GM19324 (cell line): ENCODE results near the gene TMEM234.

Experiments
- ATAC-seq: cut with Tn5 transposase; IDR thresholded peaks from one replicate; pipeline ENCODE4 v1.9.1; 2021; ENCODE audit warnings: mild to moderate bottlenecking, moderate library complexity; ENCODE audit not compliant: unreplicated experiment, low FRiP score

The TMEM234 gene

DNA sequence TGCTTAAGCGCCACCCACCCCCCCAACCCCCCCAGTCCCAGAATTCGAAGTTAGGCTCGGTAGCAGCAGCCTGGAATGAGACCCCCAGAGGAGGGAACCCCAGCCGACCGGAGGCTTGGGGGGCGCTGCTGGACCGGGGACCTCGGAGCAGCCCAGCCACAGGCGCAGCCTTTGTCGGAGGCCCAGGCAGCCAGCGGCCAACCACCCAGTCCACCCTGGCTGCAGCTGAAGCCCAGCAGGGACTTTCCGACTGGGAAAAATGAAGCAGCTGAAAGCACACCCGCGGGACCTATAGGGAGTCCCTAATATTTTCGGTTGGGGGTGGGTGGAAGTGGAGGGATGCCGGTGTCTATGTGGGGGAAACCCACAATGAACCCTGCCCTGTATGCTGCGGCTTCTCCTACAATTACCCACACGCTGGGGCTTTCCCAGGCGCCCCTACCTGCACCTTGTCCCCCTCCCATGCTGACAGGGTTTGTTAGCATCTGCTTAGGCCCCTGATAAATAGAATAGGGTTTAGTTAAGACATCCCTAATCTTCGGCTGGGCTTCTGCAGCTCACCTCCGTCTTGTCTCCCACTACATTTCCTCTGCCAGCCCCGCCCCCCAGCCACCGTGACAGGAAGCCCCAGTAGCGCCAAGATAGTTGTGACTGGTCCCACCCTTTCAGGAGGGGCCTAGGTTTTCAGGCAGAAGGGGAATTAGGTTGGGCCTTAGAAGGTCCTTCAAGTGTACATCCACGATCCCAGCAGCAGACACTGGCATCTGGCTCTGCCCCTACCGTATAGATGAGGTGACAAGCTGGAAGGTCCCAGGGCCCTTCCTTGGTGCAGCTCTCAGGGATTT, 20.9 kb downstream of the TMEM234 start:
- no peak for ATAC-seq

GRCh38 chr1:32200226-32201010, 21.7 kb downstream of the TMEM234 start, which contains the start of gene CCDC28B:
Gene CCDC28B (plus strand): TSS chr1:32200595. CDS start chr1:32201936, 1,341 bp downstream.
- ATAC-seq = no peak

GRCh38 chr1:32199717-32200072, 22.5 kb downstream of the TMEM234 start:
- ATAC-seq = no peak

DNA sequence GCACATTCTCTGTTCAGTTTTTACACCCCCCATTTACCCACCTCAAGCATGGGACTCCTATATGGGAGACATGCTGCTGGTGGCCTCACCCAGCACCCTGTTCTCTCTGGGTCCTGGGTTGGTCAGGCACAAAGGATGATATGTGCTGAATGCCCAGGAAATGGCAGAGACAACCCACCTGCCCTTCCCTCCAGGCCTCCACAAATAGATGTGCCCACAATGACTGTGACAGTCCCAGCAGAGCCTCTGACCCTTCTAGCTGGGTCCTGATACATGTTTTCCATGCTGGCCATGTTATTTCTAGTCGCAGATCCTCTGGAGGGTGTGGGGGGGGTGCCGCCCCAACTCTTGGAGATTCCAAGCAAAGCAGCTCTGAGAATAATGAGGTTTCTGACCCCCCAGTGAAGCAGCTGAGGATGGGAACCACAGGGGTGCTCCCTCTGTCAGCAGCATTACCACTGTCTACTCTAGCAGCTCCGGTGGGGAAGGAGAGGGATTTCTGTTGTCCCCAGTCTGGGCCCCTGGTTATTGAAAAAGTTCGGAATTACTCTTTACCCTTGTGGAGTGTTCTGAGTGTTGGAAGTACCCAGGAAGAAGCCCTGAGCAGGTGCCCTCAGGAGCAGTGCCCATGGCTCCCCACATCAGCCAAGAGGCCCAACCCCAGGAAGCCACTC, 23.0 kb downstream of the TMEM234 start:
- no peak for ATAC-seq

DNA sequence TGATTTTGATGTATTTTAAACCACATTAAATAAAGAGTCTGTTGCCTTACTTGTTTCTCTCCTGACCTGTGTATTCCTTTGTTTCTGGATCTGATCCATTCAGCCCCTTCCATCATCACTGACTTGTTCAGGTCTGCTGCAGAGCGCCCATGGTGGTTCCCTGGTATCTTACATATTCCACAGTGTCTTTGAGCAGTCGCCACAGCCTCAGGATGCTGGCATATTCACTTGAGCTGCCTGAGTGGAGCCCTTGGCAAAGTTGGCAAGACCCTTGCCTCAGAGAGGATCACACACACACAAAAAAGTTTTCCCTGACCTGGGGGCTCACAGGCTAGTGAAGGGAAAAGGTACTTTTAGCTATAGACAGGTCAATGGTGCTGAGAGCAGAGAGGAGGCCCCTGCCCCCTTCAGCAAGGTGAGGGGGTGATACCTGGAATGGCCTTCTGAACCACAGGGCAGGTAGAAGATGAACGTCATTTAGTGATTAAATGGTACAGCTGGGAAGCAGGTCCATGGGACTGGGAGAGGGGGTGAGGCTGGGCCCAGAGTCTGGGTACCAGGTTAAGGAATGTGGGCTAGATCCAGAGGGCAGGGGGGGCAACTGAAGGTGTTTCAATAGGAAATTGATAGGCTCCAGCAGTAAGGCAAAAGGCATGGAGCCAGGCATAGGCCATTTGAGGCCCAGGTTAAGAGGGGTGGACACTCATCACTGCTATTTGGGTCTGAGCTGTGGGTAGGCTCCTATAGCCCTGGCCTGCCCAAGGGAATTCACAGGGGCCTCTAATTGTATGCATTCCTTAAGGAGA, 23.7 kb downstream of the TMEM234 start:
- ATAC-seq = no peak

DNA sequence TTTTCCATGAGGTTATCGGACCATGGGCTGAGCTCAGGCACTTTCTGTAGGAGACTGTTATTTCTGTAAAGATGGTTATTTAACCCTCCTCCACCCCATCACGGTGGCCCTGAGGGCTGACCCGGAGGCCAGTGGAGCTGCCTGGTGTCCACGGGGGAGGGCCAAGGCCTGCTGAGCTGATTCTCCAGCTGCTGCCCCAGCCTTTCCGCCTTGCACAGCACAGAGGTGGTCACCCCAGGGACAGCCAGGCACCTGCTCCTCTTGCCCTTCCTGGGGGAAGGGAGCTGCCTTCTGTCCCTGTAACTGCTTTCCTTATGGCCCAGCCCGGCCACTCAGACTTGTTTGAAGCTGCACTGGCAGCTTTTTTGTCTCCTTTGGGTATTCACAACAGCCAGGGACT, 24.3 kb downstream of the TMEM234 start:
- no peak for ATAC-seq

DNA sequence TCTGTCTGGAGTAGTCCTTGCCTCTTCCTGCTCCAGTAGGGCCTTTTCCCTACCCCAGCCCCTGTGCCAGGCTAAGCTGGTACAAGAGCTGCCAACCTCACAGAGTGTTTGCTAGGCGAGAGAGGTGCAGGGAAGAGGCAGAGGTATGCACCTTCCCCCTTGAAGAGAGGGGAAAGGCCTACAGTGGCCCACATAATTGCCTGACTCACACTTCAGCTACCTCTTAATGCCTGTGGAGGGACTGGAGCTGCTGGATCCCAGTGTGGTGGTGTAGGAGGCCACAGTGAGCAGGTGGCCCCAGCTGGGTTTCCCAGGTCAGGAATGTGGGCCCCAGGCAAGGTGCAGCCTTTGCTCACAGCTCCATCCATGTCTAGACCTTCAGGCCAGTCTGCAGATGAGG, 25.1 kb downstream of the TMEM234 start:
- no peak for ATAC-seq

DNA sequence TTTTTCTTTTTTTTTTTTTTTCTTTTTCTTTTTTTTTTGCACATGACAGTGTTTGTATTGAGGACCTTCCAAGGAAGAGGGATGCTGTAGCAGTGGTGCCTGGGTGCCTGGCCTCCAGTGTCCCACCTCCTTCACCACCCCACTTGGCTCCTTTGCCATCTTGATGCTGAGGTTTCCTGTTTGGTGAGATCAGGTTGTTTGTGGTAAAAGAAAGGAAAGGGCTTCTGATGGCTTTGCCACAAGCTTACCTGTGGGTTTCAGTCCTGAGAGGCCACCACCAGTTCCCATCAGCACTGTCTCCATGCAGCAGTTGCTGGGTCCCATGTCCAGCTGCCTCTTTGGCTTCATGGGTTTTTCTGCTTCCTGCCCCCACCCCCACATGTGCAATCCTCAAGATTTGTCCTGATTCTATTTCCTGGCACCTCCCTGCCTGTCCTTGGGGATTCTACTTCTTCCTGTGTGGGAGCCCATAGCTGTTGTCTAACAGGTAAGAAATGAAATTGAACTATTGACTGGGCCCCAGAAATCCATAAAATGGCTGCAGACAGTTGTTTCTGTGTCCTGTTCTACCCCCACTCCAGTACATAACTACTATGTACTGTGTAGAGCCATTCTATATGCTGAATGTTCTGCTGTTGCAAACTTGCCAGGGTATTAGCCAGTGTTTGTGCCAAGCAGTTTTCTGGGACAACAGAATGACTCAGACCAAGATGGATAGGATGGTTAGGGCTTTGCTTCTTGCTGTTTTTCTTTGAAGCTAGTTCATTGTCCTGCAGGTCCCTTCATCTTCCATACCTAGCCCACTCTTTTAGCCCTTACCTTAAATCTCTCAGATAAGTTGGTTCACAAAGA, 26.0 kb downstream of the TMEM234 start:
- ATAC-seq = no peak

DNA sequence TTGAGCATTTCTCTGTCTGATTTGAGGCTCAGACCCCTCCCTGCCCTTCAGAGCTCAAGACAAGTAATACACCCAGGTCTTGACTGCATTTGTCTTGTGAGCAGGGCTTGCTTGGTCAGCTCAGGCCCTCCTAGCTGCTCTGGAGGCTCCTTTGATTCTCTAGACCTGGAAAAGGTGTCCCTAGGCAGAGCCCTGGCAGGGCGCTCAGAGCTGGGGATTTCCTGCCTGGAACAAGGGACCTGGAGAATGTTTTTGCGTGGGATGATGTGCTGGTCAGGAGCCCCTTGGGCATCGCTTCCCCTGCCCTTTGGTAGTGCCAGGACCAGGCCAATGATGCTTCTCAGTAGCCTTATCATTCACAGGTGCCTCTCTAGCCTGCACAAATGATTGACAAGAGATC, 26.6 kb downstream of the TMEM234 start:
- no peak for ATAC-seq

DNA sequence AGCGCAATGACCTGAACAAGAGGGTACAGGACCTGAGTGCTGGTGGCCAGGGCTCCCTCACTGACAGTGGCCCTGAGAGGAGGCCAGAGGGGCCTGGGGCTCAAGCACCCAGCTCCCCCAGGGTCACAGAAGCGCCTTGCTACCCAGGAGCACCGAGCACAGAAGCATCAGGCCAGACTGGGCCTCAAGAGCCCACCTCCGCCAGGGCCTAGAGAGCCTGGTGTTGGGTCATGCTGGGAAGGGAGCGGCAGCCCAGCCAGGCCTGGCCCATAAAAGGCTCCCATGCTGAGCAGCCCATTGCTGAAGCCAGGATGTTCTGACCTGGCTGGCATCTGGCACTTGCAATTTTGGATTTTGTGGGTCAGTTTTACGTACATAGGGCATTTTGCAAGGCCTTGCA, 27.2 kb downstream of the TMEM234 start:
- no peak for ATAC-seq

- ATAC-seq = no peak
These were observed 29.8 kb downstream of the TMEM234 start for GRCh38 chr1:32192220-32192948.

DNA sequence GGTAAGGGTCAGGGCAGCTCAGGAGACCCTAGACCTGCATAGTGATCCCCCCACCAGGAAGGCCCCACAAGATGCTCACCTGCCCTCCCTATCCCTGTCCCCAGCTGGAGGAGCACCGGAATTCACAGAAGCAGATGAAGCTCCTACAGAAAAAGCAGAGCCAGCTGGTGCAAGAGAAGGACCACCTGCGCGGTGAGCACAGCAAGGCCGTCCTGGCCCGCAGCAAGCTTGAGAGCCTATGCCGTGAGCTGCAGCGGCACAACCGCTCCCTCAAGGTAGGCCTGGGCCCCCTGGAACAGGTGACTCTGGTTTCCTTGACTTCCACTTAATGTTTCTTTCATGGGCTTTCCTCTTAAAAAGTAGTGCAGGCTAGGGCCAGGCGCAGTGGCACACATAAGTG, 34.3 kb downstream of the TMEM234 start:
- ATAC-seq = no peak

GRCh38 chr1:32186491-32186890, 35.7 kb downstream of the TMEM234 start:
- ATAC-seq = no peak

DNA sequence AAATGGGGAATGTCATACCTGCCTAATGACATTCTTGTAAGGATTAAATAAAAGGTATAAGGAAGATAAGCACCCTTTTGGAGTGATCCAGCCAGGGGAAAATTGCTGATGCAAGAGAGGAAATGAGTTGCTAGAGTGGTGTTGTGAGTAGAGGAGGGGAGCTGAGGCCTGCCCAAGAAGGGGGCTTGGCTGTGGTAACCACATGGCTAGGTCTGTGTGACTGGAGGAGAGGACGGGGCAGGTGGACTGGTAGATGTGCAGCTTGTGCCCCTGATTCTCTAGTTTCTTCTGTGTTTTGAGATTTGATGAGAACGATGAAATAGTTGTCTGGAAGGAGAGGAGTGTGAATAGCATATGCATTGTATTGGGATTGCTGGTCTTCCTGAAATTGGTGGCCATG, 36.1 kb downstream of the TMEM234 start:
- ATAC-seq = no peak

- no peak for ATAC-seq
These were observed 37.5 kb downstream of the TMEM234 start for GRCh38 chr1:32184650-32185049.

DNA sequence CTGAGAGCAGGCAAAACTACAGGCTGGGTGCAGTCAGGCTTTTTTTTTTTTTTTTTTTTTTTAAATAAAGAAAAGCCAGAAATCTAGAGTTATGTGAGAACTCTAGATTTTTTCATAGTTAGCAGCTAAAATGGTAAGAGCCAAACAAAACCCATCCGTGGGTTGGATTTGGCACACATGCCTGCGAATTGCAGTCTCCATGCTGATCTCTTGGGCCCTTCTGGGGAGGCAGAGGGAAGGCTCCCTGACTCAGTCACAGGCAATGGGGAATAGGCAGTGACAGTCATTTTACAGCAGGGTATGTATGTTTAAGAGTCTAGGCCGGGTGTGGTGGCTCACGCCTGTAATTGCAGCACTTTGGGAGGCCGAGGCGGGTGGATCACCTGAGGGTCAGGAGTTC, 40.1 kb downstream of the TMEM234 start:
- ATAC-seq = no peak

DNA sequence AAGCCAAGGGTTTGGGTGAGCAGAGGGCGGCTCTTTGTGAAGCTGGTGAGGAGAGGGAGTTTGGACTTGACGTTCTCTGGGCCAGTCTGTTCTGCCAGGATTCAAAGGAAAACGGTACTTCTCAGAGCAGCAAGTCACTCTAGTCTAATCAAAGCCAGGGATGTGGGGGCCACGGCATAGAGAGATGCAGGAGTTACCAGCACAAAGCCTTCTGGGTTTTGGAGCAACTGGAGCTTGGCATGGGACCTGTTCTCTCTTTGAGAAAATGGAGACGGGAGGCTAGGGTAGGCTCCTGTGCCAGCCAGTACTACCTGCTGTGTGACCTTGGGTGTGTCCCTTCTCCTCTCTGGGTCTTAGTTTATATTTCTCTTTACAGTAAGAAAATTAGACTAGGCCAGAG, 40.6 kb downstream of the TMEM234 start:
- ATAC-seq = no peak

DNA sequence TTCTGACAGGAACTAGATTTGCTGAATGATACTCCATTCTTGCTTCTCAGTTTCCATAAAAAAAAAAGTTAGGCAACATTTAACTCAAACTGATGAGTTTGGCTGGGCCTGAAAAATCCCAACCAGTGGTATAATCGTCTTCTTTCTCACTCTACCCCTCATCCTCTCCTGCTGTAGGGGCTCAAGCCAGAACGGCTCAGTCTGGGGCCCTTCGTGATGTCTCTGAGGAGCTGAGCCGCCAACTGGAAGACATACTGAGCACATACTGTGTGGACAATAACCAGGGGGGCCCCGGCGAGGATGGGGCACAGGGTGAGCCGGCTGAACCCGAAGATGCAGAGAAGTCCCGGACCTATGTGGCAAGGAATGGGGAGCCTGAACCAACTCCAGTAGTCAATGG, 41.1 kb downstream of the TMEM234 start:
- no peak for ATAC-seq
